Measurements from ENCODE around the gene STT3A. TPM values are rescaled to one million over a fixed set of nuclear protein-coding genes. Genes with fewer than 3 reads are reported as not detected.

The STT3A gene
- total RNA-seq (2022; extraction: Qiagen RNA extraction) = 89.0 to 96.1 TPM (median 92.0 TPM) in 5 replicates

DNA sequence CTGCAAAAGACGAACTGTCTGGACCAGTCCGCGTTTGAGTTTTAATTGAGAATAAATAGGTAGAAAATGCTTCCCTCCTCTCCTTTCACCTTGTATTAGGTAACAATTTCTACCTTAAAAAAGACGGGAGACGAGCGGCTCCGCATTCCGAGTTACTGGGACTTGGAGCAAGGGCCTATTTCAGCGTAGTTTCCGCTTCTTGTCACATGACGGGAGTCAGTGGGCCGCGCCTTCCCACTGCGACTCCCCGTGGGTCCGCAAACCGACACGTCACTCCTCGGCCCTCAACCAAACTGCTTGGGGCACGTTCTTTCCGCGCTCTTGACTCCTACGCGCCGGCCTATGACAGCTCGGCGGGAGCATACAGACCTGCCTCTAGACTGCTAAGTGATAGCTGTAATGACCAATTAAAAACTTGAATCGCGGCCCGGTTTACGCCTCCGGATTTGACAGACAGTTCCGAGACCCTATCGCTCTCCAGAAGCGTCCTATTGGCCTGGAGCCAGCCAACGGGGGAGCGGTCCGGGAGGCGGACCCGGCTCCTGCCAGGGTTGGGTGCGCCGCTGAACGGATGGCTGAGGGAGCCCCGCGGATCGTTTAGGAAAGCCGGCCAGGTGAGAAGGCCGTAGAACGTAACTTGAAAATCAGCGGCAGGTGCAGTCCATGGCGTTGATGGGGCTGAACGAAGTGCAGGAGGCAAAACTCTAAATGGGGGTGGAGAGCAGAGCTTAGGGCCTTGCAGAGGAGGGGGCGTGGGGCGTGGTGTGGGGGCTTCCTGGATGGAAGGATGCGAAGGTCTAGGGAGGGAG, at the start of gene STT3A:
Gene STT3A, plus strand, starts transcription at position 548 of the 809 bp plus-strand sequence. CDS start 3,064 bp downstream, outside the sequence.

GRCh38 chr11:125568970-125569914, 23.4 kb upstream of the STT3A start, which contains the start of gene EI24:
Gene EI24, plus strand, starts transcription at chr11:125569477. Its CDS starts 3,051 bp downstream, at chr11:125572528.

DNA sequence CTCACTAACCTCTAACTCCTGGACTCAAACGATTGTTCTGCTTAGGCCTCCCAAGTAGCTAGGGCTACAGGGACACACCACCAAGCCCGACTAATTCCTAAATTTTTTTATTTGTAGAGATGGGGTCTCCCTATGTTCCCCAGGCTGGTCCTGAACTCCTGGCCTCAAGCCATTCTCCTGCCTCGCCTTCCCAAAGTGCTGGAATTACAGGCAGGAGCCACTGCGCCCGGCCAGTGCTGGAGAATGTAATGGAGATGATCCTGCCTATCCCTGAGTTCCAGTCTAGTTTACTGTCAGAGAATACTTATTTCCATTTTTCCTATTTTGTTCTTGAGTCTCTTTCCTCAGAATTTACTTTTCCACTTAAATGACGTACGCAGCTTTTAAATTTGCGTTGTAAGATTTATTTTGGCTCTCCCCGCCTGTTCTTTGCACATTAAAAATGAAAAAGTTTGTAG, 32.1 kb downstream of the STT3A start, which contains the start of gene CHEK1:
Gene CHEK1, plus strand, starts transcription at position 408 of the 458 bp plus-strand sequence. CDS start 1,606 bp downstream, outside the sequence.

Other genes with a start within 250 kb of the STT3A start
- 0.45 to 1.1 TPM (median 0.70 TPM) in 5 replicates for gene FEZ1, start 96.6 kb upstream of the STT3A start, total RNA-seq (2022; extraction: Qiagen RNA extraction)
- gene EI24, start 23.4 kb upstream of the STT3A start, total RNA-seq (2022; extraction: Qiagen RNA extraction) = 99.7 to 109 TPM (median 105 TPM) in 5 replicates
- gene CHEK1, start 32.3 kb downstream of the STT3A start, total RNA-seq (2022; extraction: Qiagen RNA extraction) = 27.5 to 34.0 TPM (median 31.4 TPM) in 5 replicates
- gene ACRV1, start 88.0 kb downstream of the STT3A start, total RNA-seq (2022; extraction: Qiagen RNA extraction) = 0.17 TPM in 1 of 5 replicates, not detected in the others
- not detected in 5 replicates for gene PATE1, start 153.4 kb downstream of the STT3A start, total RNA-seq (2022; extraction: Qiagen RNA extraction)
- not detected in 5 replicates for gene PATE2, start 186.0 kb downstream of the STT3A start, total RNA-seq (2022; extraction: Qiagen RNA extraction)
- gene PATE3, start 195.3 kb downstream of the STT3A start, total RNA-seq (2022; extraction: Qiagen RNA extraction) = not detected in 5 replicates
- gene PATE4, start 240.5 kb downstream of the STT3A start, total RNA-seq (2022; extraction: Qiagen RNA extraction) = not detected in 5 replicates

All from A549 treated with Mapracorat at 1 μM for 4 hours (cell line).